ENCODE measurements around the gene RNF217. TPM values are rescaled to one million over a fixed set of nuclear protein-coding genes. Genes with fewer than 3 reads are reported as not detected.

Gene RNF217
- total and polyA plus RNA-seq, 2 of the 13 experiments (the other 11 are each of a cell fraction or from before 2014, with no cell fraction given), result 2.2 to 2.4 TPM

- intact Hi-C loops (cut with micrococcal nuclease; ENCODE audit: unreplicated experiment) (no loop called here), in situ Hi-C loops (cut with HindIII; ENCODE audit: extremely low pct_ligation_motif_present, low pct_unique_long_range_greater_than_20kb) (no loop called here)
- no peaks in the 10 kb centered on the region for H3K79me2 ChIP-seq (ENCODE audit: insufficient read depth, low read length)
- H3K27ac ChIP-seq (ENCODE audit: extremely low read length, insufficient read depth, low read length), result no peak overlapping the region
- WGBS (ENCODE audit: low lambda C conversion rate), result 49% methylated on average over 8 of the region's 8 CpGs
- no peaks in the 10 kb centered on the region for H4K20me1 ChIP-seq (ENCODE audit: insufficient read depth, low read length)
- TF ChIP-seq ZSCAN31 (CRISPR knock-in tag; IDR thresholded peaks at IDR 0.05; ENCODE audit: low read depth), result no peak
- no peak for TF ChIP-seq ONECUT2 (CRISPR knock-in tag; IDR thresholded peaks at IDR 0.05)
- no peak for TF ChIP-seq PRMT3 (CRISPR knock-in tag; IDR thresholded peaks at IDR 0.05; ENCODE audit: borderline replicate concordance, low read depth)
- no peak for TF ChIP-seq NR1H2 (CRISPR knock-in tag; IDR thresholded peaks at IDR 0.05; ENCODE audit: borderline replicate concordance, low read depth)
- TF ChIP-seq ZSCAN22 (CRISPR knock-in tag; IDR thresholded peaks at IDR 0.05), result no peak
- no peaks in the 10 kb centered on the region for H3K4me1 ChIP-seq (ENCODE audit: insufficient read depth, low read length)
- POLR2A ChIA-PET, result no interaction called here
- BruUV-seq (replicated peaks), result no TSS peak
- CTCF ChIA-PET (ENCODE audit: low intra/inter-chr PET ratio, low total read pairs), result no interaction called here
- DNase-seq (ENCODE audit: low spot score), result no peak
- no peak overlapping the region for H3K9ac ChIP-seq (ENCODE audit: insufficient read depth, low read depth, low read length)
- no peak overlapping the region for H3K4me3 ChIP-seq (replicated peaks in 1 of 3; ENCODE audit: insufficient read depth in 1 of 3, low read depth in 2 of 3, low read length in 3 of 3)
- H2AFZ ChIP-seq (ENCODE audit: low read length), result no peak overlapping the region
- no peak for FAIRE-seq
- H3K4me2 ChIP-seq (ENCODE audit: low read depth, low read length), result no peak overlapping the region
- H3K36me3 ChIP-seq (replicated peaks in 1 of 2; ENCODE audit: control insufficient read depth in 1 of 2, insufficient read depth in 2 of 2, low read length in 2 of 2), result no peaks in the 10 kb centered on the region
- no peaks in the 10 kb centered on the region for H3K27me3 ChIP-seq (ENCODE audit: control insufficient read depth in 1 of 2, insufficient read depth in 2 of 2, low read length in 2 of 2)
- H3K9me3 ChIP-seq (ENCODE audit: low read length), result no peaks in the 10 kb centered on the region
- ATAC-seq, result no peak
Measured at GRCh38 chr6:124995645-124996325, 33.5 kb downstream of the RNF217 start.

- Histone ChIP-seq H2AFZ (ENCODE audit: low read length) (no peak overlapping the region), H3K27me3 (ENCODE audit: control insufficient read depth in 1 of 2, insufficient read depth in 2 of 2, low read length in 2 of 2) (no peaks in the 10 kb centered on the region), H3K27ac (ENCODE audit: extremely low read length, insufficient read depth, low read length) (no peak overlapping the region), H4K20me1 (ENCODE audit: insufficient read depth, low read length) (no peaks in the 10 kb centered on the region), H3K4me3 (replicated peaks in 1 of 3; ENCODE audit: insufficient read depth in 1 of 3, low read depth in 2 of 3, low read length in 3 of 3) (no peak overlapping the region), H3K4me2 (ENCODE audit: low read depth, low read length) (no peak overlapping the region), H3K79me2 (ENCODE audit: insufficient read depth, low read length) (no peaks in the 10 kb centered on the region), H3K4me1 (ENCODE audit: insufficient read depth, low read length) (no peaks in the 10 kb centered on the region), H3K9me3 (ENCODE audit: low read length) (no peaks in the 10 kb centered on the region), H3K9ac (ENCODE audit: insufficient read depth, low read depth, low read length) (no peak overlapping the region), H3K36me3 (replicated peaks in 1 of 2; ENCODE audit: control insufficient read depth in 1 of 2, insufficient read depth in 2 of 2, low read length in 2 of 2) (no peaks in the 10 kb centered on the region)
- no TSS peak for BruUV-seq (replicated peaks)
- no peak for DNase-seq (ENCODE audit: low spot score)
- POLR2A ChIA-PET, result no interaction called here
- CTCF ChIA-PET (ENCODE audit: low intra/inter-chr PET ratio, low total read pairs), result no interaction called here
- ATAC-seq, result no peak
- in situ Hi-C loops (cut with HindIII; ENCODE audit: extremely low pct_ligation_motif_present, low pct_unique_long_range_greater_than_20kb) (no loop called here), intact Hi-C loops (cut with micrococcal nuclease; ENCODE audit: unreplicated experiment) (no loop called here)
- no peak for TF ChIP-seq KAT7 (CRISPR knock-in tag; IDR thresholded peaks at IDR 0.05; ENCODE audit: borderline replicate concordance)
- no peak for FAIRE-seq
Measured at GRCh38 chr6:124996411-124996810, 34.2 kb downstream of the RNF217 start.

Data from HepG2 (cell line).